Globus pallidus (tissue), 1 donor: ENCODE measurements around the gene UST.
"Not testable (repeated sequence)": the region's sequence is repeated elsewhere in the genome, so short reads cannot be mapped to it uniquely, and the experiment has no call there.

Source experiments
- DNase-seq: peaks from one replicate; pipeline ENCODE4 v3.0.0-alpha.2; 2015; ENCODE audit warnings: low spot score

Gene UST

GRCh38 chr6:148951662-148952061, 204.8 kb downstream of the UST start:
- no peak for DNase-seq

- no peak for DNase-seq
Observed at GRCh38 chr6:148952147-148953035, 205.6 kb downstream of the UST start.

- no peak for DNase-seq
Observed at GRCh38 chr6:148954461-148954860, 207.6 kb downstream of the UST start.

- DNase-seq = no peak
Observed at GRCh38 chr6:148954934-148955333, 208.1 kb downstream of the UST start.

GRCh38 chr6:148955441-148955840, 208.6 kb downstream of the UST start:
- DNase-seq = no peak

DNA sequence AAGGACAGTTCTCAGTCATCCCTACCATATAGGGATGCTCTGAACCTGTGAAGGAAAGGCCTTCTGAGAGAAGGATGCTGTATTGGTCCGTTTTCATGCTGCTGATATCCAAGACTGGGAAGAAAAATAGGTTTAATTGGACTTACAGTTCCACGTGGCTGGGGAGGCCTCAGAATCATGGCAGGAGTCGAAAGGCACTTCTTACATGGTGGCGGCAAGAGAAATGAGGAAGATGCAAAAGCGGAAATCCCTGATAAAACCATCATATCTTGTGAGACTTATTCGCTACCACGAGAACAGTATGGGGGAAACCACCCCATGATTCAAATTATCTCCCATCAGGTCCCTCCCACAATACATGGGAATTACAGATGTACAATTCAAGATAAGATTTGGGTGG, 209.3 kb downstream of the UST start:
- not testable (repeated sequence) for DNase-seq

- DNase-seq = no peak
Observed at GRCh38 chr6:148957752-148958151, 210.9 kb downstream of the UST start.

DNA sequence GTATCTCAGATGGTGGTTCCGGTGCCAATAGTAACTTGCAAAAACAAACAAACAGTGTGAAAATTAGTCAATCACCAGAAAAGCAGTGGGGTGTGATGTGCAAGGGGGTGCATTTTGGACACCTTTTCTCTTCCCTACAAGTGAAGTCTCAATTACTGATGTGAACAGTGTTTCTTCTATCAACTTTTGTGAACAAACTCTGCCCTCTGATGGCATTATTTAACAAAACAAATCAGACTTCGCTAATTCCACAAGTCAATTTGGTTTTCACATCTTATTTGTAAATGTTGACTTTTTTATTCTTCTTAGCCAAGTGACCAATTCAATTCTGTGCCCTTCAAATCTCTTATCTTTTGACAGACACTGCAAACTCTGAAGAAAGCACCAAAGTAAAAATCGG, 212.2 kb downstream of the UST start:
- DNase-seq = no peak

DNA sequence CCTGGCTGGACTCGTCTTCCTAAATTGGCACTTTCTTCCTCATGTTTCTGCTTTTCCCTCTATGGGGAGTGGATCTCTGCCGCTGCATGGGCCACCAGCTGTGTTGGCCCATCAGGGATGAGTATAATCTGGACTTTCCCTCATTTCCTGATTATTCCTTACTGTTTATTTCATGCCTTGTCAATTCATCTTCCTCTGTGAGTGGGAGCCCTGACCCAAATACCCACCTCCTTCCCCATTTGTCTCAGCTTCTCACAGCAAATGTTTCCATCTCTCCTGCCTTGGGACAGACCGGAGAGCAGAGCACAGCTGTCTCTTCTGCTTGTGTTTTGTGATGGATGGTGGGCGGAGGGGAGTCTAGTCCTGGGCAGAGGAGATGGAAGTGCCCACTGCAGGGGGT, 212.7 kb downstream of the UST start:
- no peak for DNase-seq

GRCh38 chr6:148962854-148963515, 216.2 kb downstream of the UST start:
- no peak for DNase-seq

- DNase-seq = no peak
Observed at GRCh38 chr6:148963738-148964137, 216.9 kb downstream of the UST start.

GRCh38 chr6:148964467-148964866, 217.6 kb downstream of the UST start:
- no peak for DNase-seq

DNA sequence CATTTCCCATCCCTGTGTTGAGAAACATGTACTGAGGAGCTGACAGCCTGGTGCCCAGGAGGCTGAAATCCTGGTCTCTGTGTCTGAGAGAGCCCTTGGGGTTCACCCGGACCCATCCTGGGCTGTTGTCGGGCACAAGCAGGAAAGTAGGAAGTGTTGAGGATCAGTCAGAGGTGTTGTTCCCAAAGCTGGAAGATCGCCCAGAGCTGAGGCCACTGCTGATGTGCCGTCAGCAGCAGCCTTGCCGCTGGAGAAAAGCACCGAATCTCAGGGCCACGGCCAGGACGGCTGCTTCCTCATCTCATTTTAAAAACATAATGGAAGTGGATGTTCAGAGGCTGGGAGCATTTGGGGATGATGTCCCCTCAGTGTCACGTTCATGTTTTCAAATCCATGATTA, 218.5 kb downstream of the UST start:
- peak; percentile 23 for DNase-seq

GRCh38 chr6:148967011-148967520, 220.2 kb downstream of the UST start:
- no peak for DNase-seq

GRCh38 chr6:148967541-148967956, 220.7 kb downstream of the UST start:
- DNase-seq = peak; percentile 74

- DNase-seq = no peak
Observed at GRCh38 chr6:148968771-148969602, 222.2 kb downstream of the UST start.

- no peak for DNase-seq
Observed at GRCh38 chr6:148969603-148970061, 222.8 kb downstream of the UST start.

GRCh38 chr6:148971031-148971927, 224.4 kb downstream of the UST start:
- no peak for DNase-seq

GRCh38 chr6:148972481-148972880, 225.7 kb downstream of the UST start:
- no peak for DNase-seq

- DNase-seq = peak; percentile 33
Observed at GRCh38 chr6:148973538-148974208, 226.8 kb downstream of the UST start.

GRCh38 chr6:148974351-148974750, 227.5 kb downstream of the UST start:
- no peak for DNase-seq
